Fibroblast of the aortic adventitia (primary cell): ENCODE results near the gene AKAP8L. TPM values are rescaled to one million over a fixed set of nuclear protein-coding genes. Genes with fewer than 3 reads are reported as not detected.

Experiments
- DNase-seq: peaks from one replicate; pipeline ENCODE4 v3.0.0-alpha.2; 2010; ENCODE audit warnings: low read depth
- H3K4me3 ChIP-seq: 2 replicates; pipeline ENCODE4 v1.5.1; 2011; ENCODE audit warnings: low read depth, mild to moderate bottlenecking, control low read depth, low read length, moderate library complexity
- CTCF ChIP-seq: IDR thresholded peaks from 2 replicates; pipeline ENCODE4 v1.5.1; 2011; ENCODE audit warnings: mild to moderate bottlenecking, low read length, control low read depth, inconsistent platforms; ENCODE audit not compliant: insufficient read depth
- total RNA-seq: library from RNA; depleted of rRNA; stranded (reverse); fragments of >200 nt; gene quantifications from 2 replicates; pipeline ENCODE4 v1.2.3, GENCODE V29; 2012; ENCODE audit warnings: low replicate concordance

The AKAP8L gene
- total RNA-seq, 1 donor = 45.6 TPM

- peak; percentile 39 for DNase-seq
- TF ChIP-seq CTCF = no peak
- H3K4me3 ChIP-seq = peak overlapping the region; percentile 71
Observed at GRCh38 chr19:15379999-15380647, 38.7 kb downstream of the AKAP8L start.

GRCh38 chr19:15379083-15379998, 39.4 kb downstream of the AKAP8L start, which contains the start of gene AKAP8:
AKAP8 (minus strand) TSS chr19:15379787; CDS start chr19:15379731, 56 bp downstream.
- TF ChIP-seq CTCF = no peak
- DNase-seq = peak; percentile 98
- peak within 1 kb of the TSS; percentile 98 for H3K4me3 ChIP-seq

- peak overlapping the region; percentile 98 for H3K4me3 ChIP-seq
- peak; percentile 53 for DNase-seq
- TF ChIP-seq CTCF = no peak
Observed at GRCh38 chr19:15378534-15379082, 40.2 kb downstream of the AKAP8L start.

- H3K4me3 ChIP-seq = no peak overlapping the region
- no peak for DNase-seq
- no peak for TF ChIP-seq CTCF
Observed at GRCh38 chr19:15374796-15375440, 43.9 kb downstream of the AKAP8L start.

- no peak overlapping the region for H3K4me3 ChIP-seq
- no peak for TF ChIP-seq CTCF
- no peak for DNase-seq
Observed at GRCh38 chr19:15374105-15374651, 44.6 kb downstream of the AKAP8L start.

- no peak overlapping the region for H3K4me3 ChIP-seq
- TF ChIP-seq CTCF = no peak
- no peak for DNase-seq
Observed at GRCh38 chr19:15373644-15374043, 45.1 kb downstream of the AKAP8L start.
